Endodermal cell (in vitro differentiated cells): ENCODE results near the gene CLCN1. TPM values are rescaled to one million over a fixed set of nuclear protein-coding genes. Genes with fewer than 3 reads are reported as not detected.

Experiments
- DNase-seq: peaks from one replicate; pipeline ENCODE4 v3.0.0-alpha.2; 2017
- H3K27ac ChIP-seq: 2 replicates; pipeline ENCODE4 v1.5.1; 2013; ENCODE audit warnings: mild to moderate bottlenecking, low read depth, low read length, moderate library complexity
- H3K27me3 ChIP-seq: 2 replicates; pipeline ENCODE4 v1.6.1; 2013; ENCODE audit warnings: mild to moderate bottlenecking, low read length, moderate library complexity; ENCODE audit not compliant: insufficient read depth, control insufficient read depth, poor library complexity, severe bottlenecking
- H3K36me3 ChIP-seq: 2 replicates; pipeline ENCODE4 v1.7.0; 2013; ENCODE audit warnings: mild to moderate bottlenecking, low read length, moderate library complexity; ENCODE audit not compliant: control insufficient read depth, insufficient read depth
- H3K4me1 ChIP-seq: one replicate; pipeline ENCODE4 v1.7.0; 2013; ENCODE audit warnings: low read length; ENCODE audit not compliant: control insufficient read depth, insufficient read depth
- H3K4me3 ChIP-seq: 2 replicates; pipeline ENCODE4 v1.5.1; 2013; ENCODE audit warnings: mild to moderate bottlenecking, low read length, moderate library complexity
- H3K9ac ChIP-seq: 2 replicates; pipeline ENCODE4 v1.6.1; 2013; ENCODE audit warnings: mild to moderate bottlenecking, low read length, moderate library complexity; ENCODE audit not compliant: poor library complexity, severe bottlenecking; ENCODE audit errors: extremely low read depth
- H3K9me3 ChIP-seq: 2 replicates; pipeline ENCODE4 v1.6.1; 2013; ENCODE audit warnings: mild to moderate bottlenecking, low read length, moderate library complexity; ENCODE audit not compliant: control insufficient read depth
- H3K27ac Mint-ChIP-seq: 2 replicates; pipeline ENCODE4 v1.8.0; 2020; ENCODE audit warnings: mixed read lengths
- H3K27me3 Mint-ChIP-seq: 2 replicates; pipeline ENCODE4 v1.8.0; 2021; ENCODE audit warnings: mild to moderate bottlenecking, mixed read lengths; ENCODE audit not compliant: insufficient read depth
- H3K36me3 Mint-ChIP-seq: 2 replicates; pipeline ENCODE4 v1.8.0; 2020; ENCODE audit warnings: low read depth, mixed read lengths
- H3K4me1 Mint-ChIP-seq: 2 replicates; pipeline ENCODE4 v1.8.0; 2020; ENCODE audit warnings: mixed read lengths
- H3K4me3 Mint-ChIP-seq: 2 replicates; pipeline ENCODE4 v1.8.0; 2020; ENCODE audit warnings: mild to moderate bottlenecking, moderate library complexity, mixed read lengths
- H3K9me3 Mint-ChIP-seq: 2 replicates; pipeline ENCODE4 v1.8.0; 2020; ENCODE audit warnings: mild to moderate bottlenecking, mixed read lengths
- CTCF ChIP-seq: fragments of 200-600 bp; sonication (generic); conservative IDR thresholded peaks from 2 replicates; pipeline ENCODE4 v1.5.0; 2021; ENCODE audit warnings: antibody characterized with exemption, mild to moderate bottlenecking
- whole genome bisulfite sequencing, 2 experiments: methylation state at CpG; one replicate each; pipeline versions ENCODE4 v1.1.5 to v1.1.7; 2013; ENCODE audit warnings: missing lambda C conversion rate in 2 of 2, mixed read lengths in 1 of 2; ENCODE audit not compliant: insufficient coverage in 1 of 2, insufficient read length in 1 of 2; 5-methylcytosine and 5-hydroxymethylcytosine counted together
- total RNA-seq, 2 donors: library from RNA; stranded (reverse); fragmentation: NEBNext Ultra II Directional in 1 of 2; extraction: Animal tissue kit (Norgen Biotek cat#: 25700) in 1 of 2; gene quantifications; 2 replicates in 1 of 2; 3 replicates in 1 of 2; pipeline ENCODE4 v1.2.1, GENCODE V29; 2021

CLCN1 gene
- total RNA-seq, 2 donors from 2014 or later, result 0.53 TPM; not detected in 1

- no peak overlapping the region for H3K4me3 ChIP-seq
- no peaks in the 10 kb centered on the region for H3K27me3 ChIP-seq
- no peak overlapping the region for H3K4me3 Mint-ChIP-seq
- no peak overlapping the region for H3K27ac Mint-ChIP-seq
- no peak overlapping the region for H3K27ac ChIP-seq
- H3K36me3 ChIP-seq, result peaks cover 95% of the 10 kb centered on the region
- H3K9me3 Mint-ChIP-seq, result no peaks in the 10 kb centered on the region
- no peaks in the 10 kb centered on the region for H3K9me3 ChIP-seq
- TF ChIP-seq CTCF, result no peak
- H3K36me3 Mint-ChIP-seq, result peaks cover 89% of the 10 kb centered on the region
- H3K9ac ChIP-seq, result no peak overlapping the region
- H3K27me3 Mint-ChIP-seq, result no peaks in the 10 kb centered on the region
- DNase-seq, result no peak
- no peaks in the 10 kb centered on the region for H3K4me1 Mint-ChIP-seq
- WGBS, 2 experiments, result 96 to 97% methylated on average over 7 to 8 of the region's 8 CpGs
- H3K4me1 ChIP-seq, result no peaks in the 10 kb centered on the region
These were observed 14.7 kb upstream of the CLCN1 start for GRCh38 chr7:143300959-143301935.

DNA sequence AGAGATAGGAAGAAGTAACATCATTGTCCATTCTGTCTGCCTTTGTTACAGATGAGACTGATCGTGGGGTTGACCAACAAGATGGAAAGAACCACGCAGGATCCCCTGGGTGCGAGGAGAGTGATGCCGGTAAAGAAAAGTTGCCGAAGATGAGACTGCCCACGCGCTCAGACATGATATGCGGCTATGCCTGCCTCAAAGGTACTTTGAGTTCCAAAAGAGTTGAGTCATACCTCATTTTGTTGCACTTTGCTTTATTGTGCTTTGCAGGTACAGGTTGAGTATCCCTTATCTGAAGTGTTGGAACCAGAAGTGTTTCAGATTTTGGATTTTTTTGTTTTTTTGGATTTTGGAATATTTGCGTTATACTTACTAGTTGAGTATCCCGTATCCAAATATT lies 12.2 kb upstream of the CLCN1 start:
- no peaks in the 10 kb centered on the region for H3K27me3 ChIP-seq
- no peaks in the 10 kb centered on the region for H3K4me1 Mint-ChIP-seq
- H3K36me3 ChIP-seq, result peaks cover 96% of the 10 kb centered on the region
- no peaks in the 10 kb centered on the region for H3K27me3 Mint-ChIP-seq
- no peak for TF ChIP-seq CTCF
- no peaks in the 10 kb centered on the region for H3K4me1 ChIP-seq
- no peak overlapping the region for H3K9ac ChIP-seq
- peaks cover 92% of the 10 kb centered on the region for H3K36me3 Mint-ChIP-seq
- H3K27ac ChIP-seq, result no peak overlapping the region
- 96 to 97% methylated on average over 6 to 10 of the region's 10 CpGs for WGBS, 2 experiments
- H3K27ac Mint-ChIP-seq, result no peak overlapping the region
- no peak for DNase-seq
- H3K9me3 ChIP-seq, result no peaks in the 10 kb centered on the region
- H3K4me3 ChIP-seq, result no peak overlapping the region
- no peaks in the 10 kb centered on the region for H3K9me3 Mint-ChIP-seq
- no peak overlapping the region for H3K4me3 Mint-ChIP-seq

DNA sequence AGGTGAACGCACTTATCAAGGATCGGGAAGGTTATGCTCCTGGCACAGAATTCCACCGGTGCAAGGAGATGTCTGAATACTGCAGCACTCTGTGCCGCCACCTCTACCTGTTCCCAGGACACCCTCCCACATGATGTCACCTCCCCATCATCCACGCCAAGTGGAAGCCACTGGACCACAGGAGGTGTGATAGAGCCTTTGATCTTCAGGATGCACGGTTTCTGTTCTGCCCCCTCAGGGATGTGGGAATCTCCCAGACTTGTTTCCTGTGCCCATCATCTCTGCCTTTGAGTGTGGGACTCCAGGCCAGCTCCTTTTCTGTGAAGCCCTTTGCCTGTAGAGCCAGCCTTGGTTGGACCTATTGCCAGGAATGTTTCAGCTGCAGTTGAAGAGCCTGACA lies 11.0 kb upstream of the CLCN1 start:
- Histone ChIP-seq H3K9ac (no peak overlapping the region), H3K27ac (no peak overlapping the region), H3K27me3 (no peaks in the 10 kb centered on the region), H3K9me3 (no peaks in the 10 kb centered on the region), H3K36me3 (peaks cover 88% of the 10 kb centered on the region), H3K4me3 (no peak overlapping the region), H3K4me1 (no peaks in the 10 kb centered on the region)
- no peak for DNase-seq
- no peak overlapping the region for H3K4me3 Mint-ChIP-seq
- peaks cover 90% of the 10 kb centered on the region for H3K36me3 Mint-ChIP-seq
- TF ChIP-seq CTCF, result no peak
- WGBS, 2 experiments, result 89 to 93% methylated on average over 5 to 6 of the region's 6 CpGs
- H3K27me3 Mint-ChIP-seq, result no peaks in the 10 kb centered on the region
- no peaks in the 10 kb centered on the region for H3K4me1 Mint-ChIP-seq
- H3K27ac Mint-ChIP-seq, result no peak overlapping the region
- H3K9me3 Mint-ChIP-seq, result no peaks in the 10 kb centered on the region
